ENCODE measurements around the gene KTN1.

DNA sequence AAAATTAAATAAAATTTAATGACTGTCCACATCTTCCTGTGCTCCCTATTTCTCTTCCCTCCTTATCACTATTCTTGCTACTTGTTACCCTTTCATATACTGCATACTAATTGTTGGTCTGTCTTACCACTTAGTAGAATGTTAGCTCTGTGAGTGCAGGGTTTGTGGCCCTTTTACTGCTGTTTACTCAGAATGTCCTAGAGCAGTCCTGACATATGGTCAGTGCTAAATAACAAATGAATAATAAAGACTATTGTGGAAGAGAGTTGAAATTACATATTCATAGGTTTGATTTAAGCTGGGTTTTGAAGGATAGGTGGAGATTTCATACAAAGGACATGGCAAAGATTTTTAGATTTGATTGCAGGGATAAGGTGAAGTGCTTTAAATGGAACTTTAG, 24.5 kb downstream of the KTN1 start:
- TF ChIP-seq, protein P1, sequence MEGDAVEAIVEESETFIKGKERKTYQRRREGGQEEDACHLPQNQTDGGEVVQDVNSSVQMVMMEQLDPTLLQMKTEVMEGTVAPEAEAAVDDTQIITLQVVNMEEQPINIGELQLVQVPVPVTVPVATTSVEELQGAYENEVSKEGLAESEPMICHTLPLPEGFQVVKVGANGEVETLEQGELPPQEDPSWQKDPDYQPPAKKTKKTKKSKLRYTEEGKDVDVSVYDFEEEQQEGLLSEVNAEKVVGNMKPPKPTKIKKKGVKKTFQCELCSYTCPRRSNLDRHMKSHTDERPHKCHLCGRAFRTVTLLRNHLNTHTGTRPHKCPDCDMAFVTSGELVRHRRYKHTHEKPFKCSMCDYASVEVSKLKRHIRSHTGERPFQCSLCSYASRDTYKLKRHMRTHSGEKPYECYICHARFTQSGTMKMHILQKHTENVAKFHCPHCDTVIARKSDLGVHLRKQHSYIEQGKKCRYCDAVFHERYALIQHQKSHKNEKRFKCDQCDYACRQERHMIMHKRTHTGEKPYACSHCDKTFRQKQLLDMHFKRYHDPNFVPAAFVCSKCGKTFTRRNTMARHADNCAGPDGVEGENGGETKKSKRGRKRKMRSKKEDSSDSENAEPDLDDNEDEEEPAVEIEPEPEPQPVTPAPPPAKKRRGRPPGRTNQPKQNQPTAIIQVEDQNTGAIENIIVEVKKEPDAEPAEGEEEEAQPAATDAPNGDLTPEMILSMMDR (IDR thresholded peaks at IDR 0.05; ENCODE audit: insufficient read depth, low read depth, low read length): no peak
- TF ChIP-seq EZH2 (IDR thresholded peaks at IDR 0.05; ENCODE audit: insufficient read depth, low read length): no peak
